GM21737 (cell line): Measurements from ENCODE around the gene SERAC1.

Experiments used
- ATAC-seq: cut with Tn5 transposase; IDR thresholded peaks from one replicate; pipeline ENCODE4 v1.9.1; 2021; ENCODE audit warnings: mild to moderate bottlenecking, moderate library complexity; ENCODE audit not compliant: unreplicated experiment

The SERAC1 gene

DNA sequence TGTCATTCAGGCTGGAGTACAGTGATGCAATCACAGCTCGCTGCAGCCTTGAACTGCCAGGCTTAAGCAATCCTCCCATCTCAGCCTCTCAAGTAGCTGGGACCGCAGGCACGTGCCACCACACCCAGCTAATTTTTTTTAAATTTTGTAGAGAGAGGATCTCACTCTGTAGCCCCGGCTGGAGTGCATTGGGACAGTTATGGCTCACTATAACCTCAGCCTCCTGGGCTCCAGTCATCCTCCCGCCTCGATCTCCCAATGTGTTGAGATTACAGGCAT is 86.5 kb downstream of the SERAC1 start:
- no peak for ATAC-seq

DNA sequence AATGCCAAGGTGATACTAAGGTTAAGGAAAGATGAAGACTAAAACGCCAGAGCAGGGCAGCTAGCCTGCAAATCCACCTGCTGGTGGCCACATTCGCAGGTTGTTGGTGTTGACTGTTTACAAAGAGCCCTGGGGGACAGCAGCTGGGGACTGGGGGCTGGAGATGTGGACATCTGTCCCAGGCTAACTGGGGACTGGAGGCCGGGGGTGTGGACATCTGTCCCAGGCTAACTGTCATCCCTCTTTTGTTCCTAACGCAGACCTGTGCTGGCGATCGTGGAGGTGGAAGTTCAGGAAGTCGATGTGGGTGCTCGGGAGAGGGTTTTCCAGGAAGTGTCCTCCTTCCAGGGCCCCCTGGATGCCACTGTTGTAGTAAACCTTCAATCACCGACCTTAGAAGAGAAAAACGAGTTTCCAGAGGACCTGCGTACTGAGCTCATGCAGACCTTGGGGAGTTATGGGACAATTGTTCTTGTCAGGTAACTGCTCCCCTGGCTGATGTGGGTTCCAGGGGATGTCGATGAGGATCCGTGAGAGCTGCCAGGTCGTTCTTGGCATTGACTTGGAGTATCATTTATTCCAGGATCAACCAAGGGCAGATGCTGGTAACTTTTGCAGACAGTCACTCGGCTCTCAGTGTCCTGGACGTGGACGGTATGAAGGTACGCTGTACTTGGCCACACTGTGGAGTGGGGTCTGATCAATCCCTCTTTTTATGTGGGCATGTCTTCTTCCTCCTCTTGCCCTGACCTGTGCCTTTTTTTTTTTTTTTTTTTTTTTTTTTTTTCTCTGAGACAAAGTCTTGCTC is 87.0 kb downstream of the SERAC1 start:
- no peak for ATAC-seq

DNA sequence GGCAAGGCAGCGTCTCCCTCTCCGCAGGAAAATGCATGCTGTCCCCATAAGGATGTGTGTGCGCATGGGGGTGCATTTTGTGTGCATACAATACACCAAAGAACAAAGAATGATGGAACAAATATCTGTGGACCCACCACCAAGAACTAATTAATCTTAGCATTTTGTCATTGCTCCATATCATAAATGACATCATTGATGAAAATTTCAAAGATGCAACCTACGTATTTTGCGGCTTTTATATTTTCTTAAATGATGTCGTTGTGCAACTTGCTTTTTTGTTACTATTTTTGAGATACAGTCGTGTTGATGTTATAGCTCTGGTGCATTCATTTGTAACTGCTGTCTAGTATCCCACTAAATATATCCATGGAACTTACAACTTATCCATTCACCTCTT is 89.7 kb downstream of the SERAC1 start:
- no peak for ATAC-seq

DNA sequence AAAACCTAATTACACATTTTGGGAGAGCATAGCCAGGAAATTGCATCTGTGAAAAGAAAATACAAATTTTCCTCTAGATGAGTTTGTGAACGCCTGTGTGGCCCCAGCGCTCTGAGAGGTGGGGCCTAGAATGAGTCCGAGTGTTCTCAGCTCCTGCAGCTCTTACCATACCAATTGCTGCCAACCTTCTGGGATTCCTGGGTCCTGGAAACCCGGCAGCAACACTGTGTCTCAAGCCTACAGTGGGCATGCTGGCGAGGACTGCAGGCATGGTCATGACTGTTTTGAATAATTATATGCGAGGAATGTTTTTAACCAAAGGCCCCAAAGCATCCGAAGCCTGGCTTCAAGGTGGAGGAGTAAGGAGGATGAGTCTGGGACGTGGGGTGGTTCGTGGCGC is 90.4 kb downstream of the SERAC1 start:
- ATAC-seq: no peak

DNA sequence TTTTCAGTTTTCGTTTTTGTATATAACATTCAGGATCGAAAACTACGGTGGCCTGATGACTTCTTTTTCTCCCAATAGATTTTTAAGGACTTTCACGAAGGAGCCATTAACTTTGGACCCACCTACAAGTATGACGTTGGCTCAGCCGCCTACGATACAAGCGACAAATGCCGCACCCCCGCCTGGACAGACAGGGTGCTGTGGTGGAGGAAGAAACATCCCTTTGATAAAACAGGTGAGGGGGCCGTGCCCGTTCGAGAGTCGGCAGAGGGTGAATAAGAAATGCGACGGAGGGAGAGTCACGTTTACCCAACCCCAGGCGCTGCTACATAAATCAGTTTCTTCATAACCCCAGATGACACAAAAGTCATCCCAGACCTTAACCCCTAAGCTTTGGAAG is 91.5 kb downstream of the SERAC1 start:
- no peak for ATAC-seq

DNA sequence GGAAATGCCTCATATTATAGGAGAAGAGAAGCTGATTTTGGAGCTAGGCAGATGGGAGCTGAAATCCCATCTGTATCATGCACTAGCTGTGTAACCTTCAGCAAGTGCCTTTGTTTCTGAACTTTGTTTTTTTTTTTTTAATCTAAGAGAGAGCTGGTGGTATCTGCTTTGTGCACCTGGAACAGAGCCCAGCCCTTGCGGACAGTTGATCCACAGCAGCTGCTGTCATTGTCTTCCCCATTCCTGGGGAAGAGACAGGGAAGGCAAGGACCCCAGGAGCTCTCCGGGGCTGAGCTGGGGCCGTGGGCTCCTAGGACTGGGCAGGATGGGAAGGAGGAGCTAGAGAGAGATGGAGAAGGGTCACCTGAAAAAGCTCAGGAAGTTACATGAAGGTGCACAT is 94.3 kb downstream of the SERAC1 start:
- ATAC-seq: no peak

DNA sequence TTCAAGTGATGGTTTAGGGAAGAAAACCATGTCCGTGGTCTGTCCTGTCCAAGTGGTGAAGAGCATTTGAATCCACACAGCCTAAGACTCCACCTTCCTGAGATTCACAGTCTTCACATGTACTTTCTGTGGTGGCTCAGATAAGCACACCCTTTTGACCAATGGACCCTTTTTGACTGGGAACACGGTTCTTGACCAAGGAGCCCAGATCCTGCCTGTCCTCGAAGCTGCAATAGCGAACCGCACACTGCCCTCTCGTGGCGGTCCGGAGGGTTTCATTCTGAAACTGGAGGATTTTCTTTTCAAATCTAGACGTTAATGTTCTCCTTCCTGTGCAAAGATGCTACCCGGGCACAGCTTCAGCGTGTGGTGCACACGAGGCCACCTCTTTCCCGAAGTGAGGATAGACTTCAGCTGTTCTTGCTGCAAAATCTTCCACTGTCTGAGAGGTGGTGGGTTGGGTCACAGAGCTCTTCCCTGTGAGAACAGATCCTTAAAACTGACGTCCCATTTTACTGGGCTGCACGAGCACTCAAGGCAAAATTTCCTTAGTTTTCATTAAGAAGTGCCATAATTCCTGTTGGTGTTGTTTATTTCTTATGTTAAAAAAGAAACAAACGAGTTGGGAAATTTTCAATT is 95.9 kb downstream of the SERAC1 start:
- no peak for ATAC-seq

DNA sequence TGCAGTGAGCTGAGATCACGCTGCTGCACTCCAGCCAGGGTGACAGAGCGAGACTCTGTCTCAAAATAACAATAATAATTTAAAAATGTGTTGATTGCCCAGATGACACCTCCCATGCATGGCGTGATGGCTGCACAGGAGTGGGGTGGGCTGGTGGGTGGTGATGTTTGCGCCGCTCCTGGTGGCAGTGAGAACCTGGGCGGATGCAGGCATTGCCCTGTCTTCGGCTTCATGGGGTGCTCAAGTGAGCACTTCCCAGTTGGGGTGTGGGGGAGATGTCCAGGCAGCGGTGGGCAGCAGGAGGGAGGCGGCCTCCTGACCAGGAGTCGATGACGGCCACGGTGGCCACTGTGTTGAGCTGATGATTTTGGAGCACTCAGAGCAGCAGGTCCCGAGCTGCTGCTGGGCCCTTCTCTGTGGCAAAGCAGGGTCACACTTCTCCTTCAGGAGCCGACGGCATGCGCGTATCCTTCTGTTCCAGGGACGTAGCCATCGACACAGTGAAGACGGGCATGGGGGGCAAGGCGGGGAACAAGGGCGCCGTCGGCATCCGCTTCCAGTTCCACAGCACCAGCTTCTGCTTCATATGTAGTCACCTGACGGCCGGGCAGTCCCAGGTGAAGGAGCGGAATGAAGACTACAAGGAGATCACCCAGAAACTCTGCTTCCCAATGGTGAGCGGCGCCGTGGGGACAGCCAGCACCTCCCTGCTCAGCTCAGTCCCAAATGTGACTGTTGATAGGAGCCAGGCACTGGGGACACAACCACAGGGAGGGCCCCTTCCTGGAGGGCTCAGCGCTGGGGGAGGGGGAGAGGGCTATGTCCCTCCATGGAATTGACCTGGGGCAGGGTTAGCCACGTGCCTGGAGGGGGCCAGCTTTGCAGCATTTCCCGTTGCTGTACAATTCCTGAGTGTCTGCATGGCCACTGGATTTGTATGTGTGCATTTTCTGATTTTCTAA is 96.7 kb downstream of the SERAC1 start:
- no peak for ATAC-seq

DNA sequence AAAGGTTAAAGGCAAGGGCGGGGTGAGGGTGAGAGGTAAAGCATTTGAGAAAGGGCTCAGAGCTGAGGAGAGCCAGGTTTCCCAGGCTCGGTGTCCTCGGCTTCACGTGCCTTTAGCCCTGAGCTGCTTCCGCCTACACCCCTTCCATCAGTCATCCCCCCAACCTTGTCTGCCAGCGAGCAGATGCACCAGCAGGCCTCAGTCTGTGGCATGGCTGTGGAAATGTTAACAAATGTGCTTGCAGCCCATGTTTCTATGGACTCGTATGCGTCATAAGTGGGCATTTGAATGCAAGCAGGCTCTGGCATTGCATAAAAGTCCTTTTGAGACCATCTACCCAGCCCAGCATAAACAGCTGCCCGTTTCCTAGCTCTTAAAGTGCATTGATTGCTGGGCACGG is 97.5 kb downstream of the SERAC1 start:
- no peak for ATAC-seq

DNA sequence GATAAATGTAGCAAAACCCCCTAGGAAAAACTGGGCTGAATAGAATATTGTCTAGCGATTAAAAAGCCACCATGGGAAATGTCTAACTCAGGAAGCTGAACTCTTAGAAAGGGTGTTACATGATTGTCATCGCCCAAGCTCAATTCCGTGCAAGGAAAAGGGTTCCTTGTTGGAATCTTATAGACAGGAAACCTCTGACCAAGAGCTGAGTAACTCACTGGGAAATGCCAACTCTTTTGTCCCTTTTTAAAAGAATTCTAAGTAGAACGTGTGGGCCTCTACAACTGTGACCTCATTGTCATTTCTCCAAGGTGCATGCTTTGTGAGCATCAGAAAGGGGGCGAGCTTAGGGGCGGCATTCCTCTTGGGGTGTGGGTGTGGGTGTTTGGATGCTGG is 98.3 kb downstream of the SERAC1 start:
- ATAC-seq: no peak

DNA sequence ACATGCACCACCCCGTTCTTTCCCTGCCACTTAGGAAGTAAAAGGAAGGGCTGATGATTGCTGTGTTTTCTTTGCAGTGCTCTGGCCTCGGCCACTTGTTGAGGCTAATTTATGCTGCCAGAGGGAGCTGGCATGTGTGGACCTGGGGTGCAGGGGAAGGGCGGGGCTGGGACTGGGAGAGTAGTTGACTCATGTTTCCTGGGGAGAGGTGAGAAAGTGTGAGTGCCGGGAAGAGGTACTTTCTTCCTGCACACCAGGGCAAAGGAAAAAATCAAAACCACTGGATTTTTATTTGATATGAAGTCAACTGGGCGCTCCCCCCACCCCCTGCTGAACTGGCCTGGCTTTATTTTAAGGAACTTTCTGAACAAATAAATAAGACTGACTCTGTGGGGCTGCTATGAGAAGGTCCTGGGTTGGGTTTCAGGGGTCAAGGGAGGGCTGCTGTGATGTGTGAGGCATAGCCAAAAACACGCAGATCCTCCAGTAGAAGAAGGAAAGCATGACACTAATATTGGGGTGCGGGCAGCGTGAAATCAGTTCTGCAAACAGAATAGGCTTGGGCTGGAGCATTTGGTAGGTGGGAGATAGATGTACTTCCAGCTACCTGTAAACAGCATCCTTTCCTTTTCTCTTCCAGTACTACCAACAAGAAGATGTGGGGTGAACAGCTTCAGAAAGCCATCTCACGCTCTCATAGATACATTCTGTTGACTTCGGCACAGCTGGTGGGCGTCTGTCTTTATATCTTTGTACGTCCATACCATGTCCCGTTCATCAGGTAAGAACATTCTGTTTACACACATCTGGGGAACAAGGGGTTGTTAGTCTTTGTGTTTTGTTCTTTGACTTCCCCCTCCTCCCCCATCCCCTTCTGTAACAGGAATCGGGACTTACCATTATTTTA is 98.9 kb downstream of the SERAC1 start:
- ATAC-seq: no peak

DNA sequence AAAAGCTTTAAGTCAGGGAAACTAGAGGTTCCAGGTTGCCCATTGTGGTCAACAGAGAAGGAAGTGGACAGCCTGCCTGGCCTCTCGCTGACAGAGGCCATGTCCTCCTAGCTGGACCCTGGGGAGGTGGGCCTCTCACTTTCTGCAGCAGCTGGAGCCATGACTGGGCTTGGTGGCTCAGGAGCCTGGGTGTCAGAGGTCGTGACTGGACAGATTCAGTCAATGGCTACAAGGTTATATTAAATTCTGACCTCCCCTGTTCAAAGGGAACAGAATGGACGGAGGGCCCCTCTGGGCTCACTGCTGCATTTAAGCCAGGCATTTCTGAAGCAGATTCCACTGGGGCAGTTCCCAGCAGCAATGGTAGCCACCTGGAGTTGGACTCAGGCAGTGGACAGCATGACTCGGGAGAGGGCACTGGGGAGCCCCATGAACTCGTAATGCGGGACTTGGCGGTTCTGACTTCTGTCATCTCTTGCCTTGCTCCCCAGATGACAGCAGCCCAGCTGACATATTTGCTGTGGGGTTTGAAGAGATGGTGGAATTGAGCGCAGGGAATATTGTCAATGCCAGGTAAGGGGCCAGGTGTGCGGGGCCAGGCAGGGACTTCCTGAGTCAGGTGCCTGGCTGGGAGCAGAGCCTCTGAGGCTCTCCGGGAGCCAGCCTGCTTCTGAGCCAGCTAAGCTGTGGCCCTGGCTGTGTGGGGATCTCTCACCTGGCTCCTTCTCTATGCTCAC is 99.7 kb downstream of the SERAC1 start:
- no peak for ATAC-seq

DNA sequence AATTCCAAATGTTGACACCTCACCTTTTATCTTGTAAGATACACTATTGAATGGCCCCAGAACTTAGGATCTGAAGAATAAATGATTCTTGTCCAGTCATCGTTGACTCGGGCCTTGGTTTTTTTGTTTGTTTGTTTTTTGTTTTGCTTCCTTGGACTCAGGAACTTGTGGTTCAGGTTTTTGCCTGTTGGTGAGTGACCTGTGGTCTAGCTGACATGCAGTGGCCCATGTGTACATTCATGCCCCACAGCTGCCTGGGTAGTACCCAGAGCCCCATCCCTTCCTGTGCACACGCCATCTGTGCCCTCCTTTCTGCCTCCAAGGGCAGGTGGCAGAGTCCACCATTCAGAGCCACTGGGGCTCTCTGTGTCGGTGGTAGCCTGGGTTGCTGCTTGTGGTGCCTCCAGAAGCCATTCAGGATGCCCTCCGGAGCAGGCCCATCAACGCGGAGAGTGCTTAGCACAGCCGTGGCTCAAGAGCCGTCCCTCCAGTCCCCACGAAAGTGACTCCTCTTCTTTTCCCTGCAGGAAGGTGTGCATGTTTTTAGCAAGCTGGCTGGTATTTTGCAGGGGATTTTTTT is 100.5 kb downstream of the SERAC1 start:
- ATAC-seq: no peak

DNA sequence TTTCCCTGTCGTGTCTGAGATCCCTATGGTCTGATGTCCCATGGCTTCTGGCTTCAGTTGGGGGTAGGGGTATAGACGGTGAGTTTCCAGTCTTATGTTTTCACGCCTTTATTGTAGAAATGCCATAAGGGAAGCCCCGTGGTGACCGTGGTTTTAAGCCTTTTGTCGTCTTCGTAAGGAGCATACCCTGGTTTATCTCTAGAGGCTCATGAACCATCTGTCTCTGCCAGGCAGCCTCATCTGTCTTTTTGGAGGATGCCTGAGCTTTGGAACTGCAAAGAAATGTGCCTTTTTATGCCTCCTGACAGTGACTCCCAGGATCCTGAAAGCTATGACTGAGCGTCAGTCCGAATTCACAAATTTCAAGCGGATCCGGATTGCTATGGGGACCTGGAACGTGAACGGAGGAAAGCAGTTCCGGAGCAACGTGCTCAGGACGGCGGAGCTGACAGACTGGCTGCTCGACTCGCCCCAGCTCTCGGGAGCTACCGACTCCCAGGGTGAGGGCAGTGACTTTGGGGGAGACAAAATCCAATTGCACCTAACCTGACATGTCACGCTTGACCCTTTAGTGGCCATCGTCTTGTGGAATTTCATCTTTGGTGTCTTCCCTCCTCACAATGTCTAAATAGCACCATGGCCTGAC is 101.8 kb downstream of the SERAC1 start:
- no peak for ATAC-seq

DNA sequence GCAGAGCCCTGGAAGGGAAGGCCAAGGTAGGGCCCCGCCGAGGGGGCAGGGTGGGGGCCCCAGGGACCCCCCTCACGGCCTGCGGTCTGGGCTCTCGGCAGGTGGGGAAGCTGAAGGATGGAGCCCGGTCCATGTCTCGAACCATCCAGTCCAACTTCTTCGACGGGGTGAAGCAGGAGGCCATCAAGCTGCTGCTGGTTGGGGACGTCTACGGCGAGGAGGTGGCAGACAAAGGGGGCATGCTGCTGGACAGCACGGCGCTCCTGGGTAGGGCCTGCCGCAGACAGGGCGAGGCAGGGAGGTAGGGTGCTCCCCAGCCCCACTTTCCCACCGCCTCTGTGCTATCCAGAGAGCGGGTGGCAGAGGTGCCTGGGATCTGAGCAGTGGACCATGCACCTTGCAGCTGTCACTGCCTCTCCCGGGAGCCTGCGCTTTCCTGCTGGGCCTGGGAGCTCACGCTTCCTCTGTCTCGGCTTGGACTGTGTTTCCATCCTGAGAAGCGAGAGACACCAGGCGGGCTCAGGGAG is 103.3 kb downstream of the SERAC1 start:
- no peak for ATAC-seq

DNA sequence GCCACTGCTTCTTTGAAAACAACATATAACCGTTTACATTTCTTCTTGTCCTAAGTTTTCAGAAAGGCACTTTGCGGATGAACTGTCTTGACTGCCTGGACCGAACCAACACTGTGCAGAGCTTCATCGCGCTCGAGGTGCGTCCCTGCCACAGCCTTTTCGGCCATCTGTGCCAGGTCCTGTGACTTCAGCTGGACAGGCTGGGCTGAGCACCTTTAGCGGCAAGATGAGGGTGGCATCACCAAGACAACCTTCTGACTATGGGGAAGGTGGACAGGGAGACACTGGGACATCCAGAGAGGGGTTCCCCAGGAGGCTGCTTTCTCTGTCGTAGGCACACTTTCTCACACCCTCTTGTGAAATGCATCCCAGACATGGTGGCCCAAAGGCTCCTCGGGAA is 104.3 kb downstream of the SERAC1 start:
- no peak for ATAC-seq

DNA sequence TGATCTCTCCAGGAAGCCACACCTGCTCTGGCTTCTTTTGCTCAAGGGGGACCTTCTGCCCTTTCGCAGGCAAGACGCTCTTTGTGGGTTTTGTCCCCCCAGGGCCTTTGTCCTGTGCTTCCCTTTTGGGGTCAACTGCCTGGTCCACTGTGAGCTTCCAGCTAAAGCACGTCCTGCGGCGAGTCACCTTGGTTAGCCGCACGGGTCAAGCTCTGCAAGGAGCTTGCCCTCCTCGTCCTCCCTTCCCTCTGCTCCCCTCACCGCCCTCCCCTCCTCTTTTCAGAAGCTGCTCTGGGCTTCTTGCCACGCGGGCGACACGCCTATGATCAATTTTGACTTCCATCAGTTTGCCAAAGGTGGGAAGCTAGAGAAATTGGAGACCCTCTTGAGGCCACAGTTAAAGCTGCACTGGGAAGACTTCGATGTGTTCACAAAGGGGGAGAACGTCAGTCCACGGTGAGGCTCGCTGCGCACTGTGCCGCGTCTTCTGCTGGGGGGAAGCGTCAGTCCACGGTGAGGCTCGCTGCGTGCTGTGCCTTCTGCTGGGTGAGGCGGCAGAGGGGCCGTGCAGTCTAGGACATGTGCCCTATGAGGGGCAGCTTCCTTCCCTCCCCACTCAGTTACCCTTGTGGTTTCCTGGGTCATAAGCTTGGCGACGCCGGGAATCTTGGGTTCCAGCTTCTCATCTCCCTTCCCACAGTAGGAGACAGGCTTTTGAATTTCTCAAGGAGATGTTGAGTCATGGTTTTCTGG is 106.2 kb downstream of the SERAC1 start:
- ATAC-seq: no peak

DNA sequence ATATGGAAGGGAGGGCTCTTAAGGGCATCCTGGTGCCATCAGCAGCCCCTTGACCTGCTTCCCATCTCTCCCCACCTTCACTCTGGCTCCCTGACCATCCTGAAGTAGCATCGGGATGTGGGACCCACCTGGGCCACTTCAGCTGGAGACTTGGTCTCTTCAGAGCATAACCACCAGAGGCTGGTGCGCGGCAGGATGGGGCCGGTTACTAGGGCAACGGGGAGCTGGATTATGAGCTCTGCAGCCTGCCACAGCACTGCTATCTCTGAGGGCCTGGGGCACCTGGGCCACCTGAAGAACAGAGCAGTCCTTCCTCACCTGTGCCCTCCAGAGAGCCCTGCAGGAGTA is 106.7 kb downstream of the SERAC1 start:
- ATAC-seq: no peak
